ENCODE data around the gene GRIN2A.

DNA sequence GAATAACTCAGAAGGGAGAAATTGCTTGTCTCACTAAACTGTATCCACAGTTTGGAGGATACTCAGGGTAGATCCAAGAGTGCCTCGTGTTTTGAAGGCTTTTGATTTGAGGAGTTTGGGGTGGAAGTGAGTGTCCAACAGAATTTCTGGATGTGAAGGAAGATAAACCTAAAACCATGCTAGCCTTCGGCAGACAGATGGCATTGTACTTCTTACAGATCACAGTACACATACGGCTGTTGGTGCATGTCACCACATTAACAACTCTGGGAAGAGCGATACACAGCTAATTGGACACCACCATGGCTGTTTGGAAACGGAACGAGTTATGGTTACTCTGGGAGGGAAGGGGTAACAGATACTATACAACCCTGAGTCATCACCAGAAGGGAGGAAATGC is 420.4 kb downstream of the GRIN2A start:
- TF ChIP-seq CTCF (IDR thresholded peaks at IDR 0.05) (no peak), POLR2AphosphoS5 (IDR thresholded peaks at IDR 0.05) (no peak)
